HG03175 (cell line): ENCODE data around the gene PLCB2.

ENCODE experiments used
- ATAC-seq: cut with Tn5 transposase; IDR thresholded peaks from one replicate; pipeline ENCODE4 v1.9.1; 2021; ENCODE audit warnings: mild to moderate bottlenecking, moderate library complexity; ENCODE audit not compliant: unreplicated experiment

The PLCB2 gene

DNA sequence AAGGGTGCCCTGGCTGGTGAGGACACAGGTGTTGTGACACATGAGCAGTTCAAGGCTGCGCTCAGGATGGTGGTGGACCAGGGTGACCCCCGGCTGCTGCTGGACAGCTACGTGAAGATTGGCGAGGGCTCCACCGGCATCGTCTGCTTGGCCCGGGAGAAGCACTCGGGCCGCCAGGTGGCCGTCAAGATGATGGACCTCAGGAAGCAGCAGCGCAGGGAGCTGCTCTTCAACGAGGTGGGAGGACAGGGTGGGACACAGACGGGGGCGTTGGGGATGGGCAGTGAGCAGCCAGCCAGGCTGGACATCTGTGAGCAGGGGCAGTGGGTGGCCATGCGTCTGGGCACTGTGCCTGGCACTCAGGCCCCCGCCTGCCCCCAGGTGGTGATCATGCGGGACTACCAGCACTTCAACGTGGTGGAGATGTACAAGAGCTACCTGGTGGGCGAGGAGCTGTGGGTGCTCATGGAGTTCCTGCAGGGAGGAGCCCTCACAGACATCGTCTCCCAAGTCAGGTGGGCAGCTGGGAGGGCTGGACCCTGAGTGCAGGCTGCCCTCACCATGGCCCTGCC, 35.2 kb downstream of the PLCB2 start:
- ATAC-seq = no peak

DNA sequence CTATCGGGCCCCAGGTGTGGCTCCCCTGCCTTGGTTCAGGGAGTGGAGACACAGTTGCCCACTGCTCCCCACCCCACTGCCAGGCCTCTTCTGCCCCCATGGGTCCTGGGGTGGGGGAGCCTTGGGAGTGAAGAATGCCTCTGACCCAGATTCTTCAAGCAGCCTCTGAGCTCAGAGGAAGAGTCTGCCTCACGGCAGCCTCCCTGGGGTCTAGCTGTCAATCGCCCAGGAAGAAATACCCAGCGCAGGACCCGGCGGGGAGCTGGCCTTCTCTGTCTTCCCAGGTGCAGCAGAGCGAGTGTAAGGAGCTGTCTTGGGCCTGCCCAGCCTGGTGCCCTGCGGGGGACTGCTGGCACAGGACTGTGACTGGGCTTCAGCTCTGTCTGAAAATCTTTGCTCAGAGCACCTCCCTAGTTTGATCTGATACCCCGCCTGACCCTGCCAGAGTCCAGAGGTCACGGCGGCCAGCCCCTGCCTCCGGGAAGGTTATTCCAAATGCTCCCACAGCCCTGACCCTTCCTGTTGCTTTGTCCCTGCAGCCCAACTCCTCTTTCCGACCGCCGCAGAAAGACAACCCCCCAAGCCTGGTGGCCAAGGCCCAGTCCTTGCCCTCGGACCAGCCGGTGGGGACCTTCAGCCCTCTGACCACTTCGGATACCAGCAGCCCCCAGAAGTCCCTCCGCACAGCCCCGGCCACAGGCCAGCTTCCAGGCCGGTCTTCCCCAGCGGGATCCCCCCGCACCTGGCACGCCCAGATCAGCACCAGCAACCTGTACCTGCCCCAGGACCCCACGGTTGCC, 35.9 kb downstream of the PLCB2 start:
- ATAC-seq = no peak

DNA sequence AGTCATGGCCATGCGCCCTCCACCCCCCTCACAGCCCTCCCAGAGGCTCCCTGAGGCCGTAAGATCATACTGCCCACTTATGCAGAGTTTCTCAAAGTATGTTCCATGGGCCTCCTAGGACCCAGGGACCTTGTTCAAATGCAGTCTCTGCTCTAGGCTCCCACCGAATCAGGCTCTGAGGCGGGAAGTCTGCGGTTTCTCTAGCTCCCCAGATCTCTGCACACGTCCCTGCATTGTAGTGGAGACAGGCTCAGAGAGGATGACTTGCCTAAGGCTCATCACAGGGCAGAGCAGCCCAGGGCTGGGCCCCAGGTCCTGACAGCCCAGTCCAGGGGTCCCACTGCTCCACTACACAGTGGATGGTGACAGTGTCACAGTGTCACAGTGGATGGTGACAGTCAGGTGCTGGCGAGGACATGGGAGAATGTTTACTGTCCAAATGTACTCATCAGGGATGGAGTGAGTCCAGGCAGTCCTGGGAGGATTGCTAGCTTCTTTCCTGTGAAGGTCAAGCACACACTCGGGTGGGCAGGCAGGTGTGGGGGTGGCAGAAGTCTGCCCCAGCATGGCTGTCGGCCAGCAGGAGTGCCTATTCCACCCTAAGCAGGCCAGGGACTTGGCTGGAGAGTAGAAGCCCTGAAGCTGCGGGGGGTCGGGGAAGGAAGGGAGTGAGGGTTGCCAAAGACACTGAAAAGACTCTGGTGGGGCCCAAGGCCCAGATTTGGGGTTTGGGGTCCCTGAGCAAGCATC, 37.3 kb downstream of the PLCB2 start:
- ATAC-seq = no peak

DNA sequence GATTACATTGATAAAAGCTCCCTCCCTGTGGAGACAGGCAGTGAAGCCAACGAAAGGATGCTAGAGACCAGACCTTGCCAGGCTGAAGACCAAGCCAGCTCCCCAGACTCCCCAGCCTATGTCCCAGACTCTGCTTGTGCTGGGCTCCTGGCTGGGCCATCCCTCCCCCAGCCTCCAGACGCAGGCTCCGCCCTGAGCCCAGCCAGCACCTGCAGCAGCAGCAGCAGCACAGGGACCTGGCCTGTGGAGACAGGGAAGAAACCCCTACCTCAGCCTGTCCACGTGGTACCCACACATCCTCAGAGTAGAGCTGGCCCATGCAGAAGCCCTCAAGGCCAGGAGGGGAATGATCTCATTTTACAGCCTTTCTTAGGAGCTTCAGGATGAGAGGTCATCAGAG, 38.1 kb downstream of the PLCB2 start:
- ATAC-seq = no peak

DNA sequence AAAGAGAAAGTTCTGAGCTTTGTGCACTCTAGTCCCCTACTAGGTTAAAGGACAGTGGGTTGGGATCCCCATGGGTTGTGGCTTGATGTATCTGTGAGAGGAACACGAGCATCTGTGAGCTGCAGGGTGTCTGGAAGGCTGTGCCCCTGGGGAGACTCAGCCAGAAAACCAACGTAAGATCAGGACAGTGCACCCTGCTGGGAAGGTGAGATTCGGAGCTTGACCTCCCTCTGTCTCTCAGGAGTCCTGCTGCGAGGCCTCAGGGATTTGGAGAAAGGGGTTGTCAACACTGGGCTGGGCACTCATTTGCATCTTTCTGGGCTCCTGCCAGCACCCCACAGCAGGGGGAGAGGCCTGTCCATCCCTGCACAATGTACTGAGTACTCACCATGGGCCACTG, 40.1 kb downstream of the PLCB2 start:
- no peak for ATAC-seq

DNA sequence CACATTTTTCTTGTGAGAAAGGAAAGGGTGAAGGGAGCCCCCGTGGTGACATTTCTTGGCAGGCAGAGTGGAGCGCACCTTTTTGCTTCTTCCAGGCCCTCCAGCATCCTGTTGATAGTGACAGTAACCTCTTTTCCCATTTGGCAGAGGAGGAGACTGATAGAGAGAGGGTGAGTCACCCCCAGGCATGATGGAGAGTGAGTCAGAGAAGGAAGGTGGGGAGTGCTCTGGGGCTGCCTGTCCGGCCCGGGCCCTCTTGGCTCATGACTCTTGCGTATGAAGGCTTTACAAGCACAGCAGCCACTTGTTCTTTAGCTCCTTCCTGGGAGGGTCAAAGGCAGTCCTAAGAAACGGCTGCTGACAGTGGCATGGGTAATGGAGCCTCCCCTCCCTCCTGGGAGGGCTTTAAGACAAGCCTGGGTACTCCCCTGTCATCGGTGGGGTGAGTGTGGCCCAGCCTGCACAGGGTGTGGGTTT, 40.9 kb downstream of the PLCB2 start:
- ATAC-seq = no peak

DNA sequence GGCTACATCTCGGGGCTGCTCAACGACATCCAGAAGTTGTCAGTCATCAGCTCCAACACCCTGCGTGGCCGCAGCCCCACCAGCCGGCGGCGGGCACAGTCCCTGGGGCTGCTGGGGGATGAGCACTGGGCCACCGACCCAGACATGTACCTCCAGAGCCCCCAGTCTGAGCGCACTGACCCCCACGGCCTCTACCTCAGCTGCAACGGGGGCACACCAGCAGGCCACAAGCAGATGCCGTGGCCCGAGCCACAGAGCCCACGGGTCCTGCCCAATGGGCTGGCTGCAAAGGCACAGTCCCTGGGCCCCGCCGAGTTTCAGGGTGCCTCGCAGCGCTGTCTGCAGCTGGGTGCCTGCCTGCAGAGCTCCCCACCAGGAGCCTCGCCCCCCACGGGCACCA, 41.9 kb downstream of the PLCB2 start:
- ATAC-seq = no peak

DNA sequence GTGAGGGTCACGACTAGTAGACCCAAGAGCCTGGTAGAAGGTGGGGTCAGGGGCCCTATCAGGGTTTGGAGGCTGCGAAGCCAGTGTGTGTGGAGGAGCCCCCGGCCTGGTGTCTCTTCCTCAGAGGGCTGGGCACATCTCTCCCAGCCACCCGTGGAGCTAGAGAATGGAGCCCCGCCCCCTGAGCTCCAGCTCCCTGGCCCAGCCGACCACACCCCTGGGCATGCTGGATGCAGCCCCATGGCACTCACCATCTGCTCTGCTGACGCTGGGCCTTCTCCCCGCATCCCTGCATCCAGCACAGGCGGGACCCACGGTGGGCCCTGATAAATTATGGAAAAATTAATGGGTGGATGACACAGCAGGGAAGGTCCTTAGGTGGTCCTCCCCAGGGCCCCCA, 42.4 kb downstream of the PLCB2 start:
- ATAC-seq = no peak

DNA sequence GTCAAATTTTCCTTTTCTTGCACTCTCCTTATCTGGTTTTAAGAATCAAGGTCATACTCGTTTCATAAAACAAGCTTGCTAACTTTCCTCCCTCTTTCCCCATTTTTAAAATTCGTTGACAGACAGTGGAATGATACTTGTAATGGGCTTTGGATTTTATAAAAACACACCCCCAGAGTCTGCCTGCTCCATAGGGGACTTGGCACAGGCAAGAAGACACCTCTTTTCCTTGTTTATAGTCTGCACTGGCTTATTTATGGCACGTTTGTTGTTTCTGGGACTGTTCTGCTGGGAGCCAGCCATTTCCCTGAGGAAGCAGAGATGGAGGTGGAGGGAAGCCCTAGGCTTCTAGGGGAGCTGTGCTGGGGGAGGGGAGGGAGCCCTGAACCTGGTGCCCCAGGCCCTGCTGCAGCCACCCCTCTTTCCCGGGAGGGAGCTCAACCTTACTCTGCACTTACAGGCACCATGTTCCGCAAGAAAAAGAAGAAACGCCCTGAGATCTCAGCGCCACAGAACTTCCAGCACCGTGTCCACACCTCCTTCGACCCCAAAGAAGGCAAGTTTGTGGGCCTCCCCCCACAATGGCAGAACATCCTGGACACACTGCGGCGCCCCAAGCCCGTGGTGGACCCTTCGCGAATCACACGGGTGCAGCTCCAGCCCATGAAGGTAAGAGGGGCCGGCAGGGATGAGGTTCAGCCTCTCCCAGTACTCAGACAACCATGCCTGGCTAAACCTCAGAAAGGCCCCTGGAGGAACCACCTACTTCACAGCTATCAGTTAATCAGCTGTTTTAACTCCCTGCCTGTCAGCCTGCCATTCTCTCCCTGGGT, 43.2 kb downstream of the PLCB2 start:
- ATAC-seq = no peak

DNA sequence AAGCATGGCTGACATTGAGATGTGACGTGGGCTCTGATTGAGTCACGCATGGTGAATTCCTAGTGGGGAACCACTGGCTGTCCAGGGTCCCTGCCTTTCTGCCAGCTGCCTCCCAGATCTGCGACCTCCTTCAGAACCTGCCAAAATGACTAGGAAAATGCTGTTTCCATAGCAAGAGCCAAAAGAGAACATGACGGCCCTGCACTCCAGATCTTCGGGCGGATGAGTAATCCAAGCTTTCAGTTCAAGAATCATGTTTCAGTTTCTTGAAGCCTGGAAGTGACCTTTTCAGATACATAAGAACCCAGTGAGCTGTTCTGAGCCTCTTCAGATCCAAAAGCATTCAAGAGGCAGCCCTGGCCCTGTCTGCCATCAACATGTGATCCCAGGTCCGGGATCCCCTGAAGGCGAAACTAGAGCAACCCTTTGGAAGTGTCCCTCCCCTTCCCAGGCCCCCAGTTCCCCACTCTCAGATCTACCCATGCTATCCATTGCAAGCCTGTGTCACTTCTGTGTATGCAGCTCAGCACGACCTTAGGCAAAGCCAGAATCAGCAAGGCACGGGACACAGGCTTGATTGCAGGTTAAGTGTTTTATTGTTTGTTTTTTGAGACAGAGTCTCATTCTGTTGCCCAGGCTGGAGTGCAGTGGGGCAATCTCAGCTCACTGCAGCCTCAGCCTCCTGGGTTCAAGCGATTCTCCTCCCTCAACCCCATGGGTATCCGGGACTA, 44.5 kb downstream of the PLCB2 start:
- ATAC-seq = no peak

DNA sequence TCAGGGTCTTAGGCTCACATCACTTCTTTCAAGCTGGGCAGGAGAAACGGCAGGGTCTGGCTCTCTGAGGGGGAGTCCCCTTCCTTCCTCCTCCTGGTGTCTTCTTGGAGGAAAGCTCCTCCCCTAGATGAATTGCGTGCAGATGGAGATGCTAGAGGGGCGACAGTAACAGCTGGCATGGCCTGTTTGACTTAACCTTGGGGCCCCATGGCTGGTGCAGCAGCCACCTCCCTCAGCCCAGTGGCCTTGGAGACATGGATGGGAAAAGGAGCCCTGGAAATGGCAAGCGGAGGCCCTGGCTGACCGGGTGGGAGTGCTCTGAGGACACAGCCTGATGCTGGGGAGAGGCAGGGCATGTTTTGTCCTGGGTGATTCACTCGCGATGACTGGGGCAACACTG, 48.7 kb downstream of the PLCB2 start:
- no peak for ATAC-seq

DNA sequence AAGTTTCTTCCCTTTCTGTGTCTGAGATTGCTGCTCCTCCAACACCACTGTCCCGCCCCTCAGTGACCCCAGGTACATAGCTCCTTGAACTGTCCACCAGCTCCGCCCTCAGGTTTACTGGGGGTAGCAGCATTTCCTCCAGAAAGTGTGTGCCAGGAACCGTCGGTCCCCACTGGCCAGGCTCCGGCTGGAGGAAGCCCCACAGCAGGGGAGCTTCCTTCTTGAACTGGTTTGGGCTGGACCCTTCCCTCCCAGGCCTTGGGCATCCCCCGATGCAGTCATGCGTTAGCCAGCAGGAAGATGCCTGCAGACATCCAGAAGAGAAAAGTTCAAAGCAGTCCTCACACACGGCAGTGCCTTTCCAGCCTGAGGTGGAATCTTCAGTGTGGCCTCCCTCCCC, 49.2 kb downstream of the PLCB2 start:
- no peak for ATAC-seq

DNA sequence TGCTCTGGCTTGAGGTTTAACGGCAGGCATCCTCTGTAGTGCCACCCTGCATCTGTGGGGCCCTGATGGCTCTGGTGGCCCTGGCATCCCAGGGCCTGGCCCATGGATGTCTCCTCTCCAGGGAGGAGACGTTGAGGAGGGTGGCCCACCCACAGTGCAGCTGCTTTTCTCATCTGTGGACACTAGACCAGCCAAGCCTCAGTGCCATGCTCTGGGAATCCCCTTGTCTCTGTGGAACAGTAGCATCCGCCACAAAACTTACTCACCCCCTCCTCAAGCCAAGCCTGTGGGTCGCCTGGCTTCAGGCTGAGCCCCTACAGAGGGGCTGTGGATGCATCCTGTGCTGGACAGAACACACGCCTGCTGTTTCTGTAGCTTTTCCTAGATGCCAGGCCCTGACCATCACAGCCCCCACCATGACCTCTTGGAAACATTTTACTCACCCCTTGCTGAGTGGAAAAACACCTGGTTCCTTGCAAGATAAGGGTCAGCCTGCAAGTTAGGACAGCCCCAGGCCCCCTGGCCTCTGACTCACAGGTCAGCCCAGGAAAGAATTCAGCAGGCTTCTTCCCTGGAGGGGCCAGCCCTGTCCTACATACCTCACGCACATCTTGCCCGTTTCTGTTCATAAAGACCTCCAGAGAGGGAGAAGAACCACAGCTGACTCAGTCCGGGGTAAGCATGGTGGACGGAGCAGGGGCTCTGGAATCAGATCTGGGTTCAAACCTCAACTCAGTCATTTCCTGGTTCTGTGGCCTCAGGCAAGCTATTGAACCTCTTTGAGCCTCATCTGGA, 49.9 kb downstream of the PLCB2 start:
- no peak for ATAC-seq

DNA sequence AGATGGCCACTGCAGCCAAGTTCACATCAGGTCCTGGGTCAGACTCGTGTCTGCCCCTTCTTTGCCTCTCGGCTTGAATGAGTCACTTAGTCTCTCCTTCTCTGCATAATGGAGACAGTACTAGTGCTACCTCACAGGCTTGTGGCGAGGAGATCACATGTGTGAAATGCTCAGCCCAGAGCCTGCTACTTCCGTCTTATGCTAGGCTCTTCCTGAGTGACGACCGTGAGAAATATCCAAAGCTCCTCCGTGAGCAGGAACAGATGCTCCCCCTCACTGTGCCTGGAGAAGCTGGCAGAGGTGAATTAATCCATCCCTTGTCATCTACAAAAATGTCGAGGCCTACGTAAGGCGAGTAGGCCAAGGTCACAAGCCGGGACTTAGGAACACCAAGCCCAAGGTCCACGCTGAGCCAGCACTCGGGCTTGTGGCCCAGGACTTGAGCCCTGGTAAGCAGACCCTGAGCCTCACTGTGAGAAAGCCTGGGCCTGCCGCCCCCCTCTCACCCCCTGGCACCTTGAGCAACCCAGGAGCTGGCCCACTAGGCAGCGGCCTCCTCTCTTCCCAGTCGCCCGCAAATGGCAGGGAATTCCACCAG, 51.0 kb downstream of the PLCB2 start:
- no peak for ATAC-seq

DNA sequence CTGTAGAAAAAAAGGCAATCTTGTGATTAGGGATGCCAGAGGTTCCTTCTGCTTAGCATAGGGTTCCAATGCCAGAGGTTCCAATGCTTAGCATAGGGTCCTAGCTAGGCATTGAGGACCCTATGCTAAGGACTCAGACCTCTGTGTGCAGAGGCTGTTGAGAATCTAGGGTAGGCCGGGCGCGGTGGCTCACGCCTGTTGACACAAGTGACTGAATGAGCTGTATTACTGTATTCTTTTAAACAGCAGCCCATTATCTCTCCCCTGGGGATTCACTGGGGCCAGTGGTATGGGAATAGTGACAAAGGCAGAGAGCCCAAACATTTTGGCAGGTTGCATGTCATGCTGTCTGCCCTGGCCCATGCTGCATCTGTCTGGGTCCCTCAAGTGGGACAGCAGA, 52.7 kb downstream of the PLCB2 start:
- no peak for ATAC-seq

DNA sequence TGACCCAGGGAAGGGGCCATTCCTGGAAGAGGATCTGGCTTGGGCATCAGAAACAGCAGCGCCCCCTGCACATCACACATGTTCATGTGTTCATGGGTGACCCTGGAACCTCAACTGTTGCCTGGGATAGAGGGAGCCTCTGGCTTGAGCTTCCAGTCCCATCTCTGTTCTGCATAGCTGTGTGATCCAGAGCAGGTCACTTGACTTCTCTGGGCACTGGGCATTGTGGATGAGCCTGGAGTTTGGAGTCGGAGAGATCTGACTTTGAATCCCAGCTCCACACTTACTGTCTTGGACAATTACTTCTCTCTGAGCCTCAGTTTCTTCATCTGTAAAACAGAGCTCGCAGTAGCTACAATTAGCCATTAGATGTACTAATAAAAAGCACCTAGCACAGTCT, 53.3 kb downstream of the PLCB2 start:
- no peak for ATAC-seq

DNA sequence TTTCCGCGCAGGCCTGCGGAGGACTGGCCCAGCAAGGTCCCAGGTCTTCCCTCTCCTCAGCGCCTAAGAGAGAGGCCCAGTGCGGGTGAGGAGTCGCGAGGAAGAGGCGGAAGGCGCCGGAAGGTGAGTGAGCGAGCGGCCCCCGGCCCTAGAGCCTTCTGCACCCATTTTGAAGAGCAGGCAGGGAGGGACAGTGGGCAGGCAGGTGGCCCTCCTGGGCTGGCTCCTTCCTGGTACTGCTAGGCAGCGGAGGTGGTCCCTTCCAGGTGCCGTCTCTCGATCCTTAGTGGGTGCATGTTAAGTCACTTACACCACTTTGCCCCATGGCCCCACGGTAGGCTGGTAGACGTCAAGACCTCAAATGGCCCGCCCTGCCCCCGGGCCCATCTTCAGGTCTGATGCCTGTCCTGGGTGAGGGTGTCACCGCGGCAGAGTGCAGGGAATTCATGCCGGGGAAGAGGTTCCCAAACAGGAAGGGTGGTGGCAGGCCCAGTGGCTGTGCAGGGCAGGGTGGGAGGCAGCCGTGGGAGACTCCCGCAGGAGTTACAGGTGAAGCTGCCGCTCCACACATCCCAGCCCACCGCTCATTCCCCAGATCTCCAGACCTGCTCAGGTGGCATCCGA, 54.5 kb downstream of the PLCB2 start:
- no peak for ATAC-seq

DNA sequence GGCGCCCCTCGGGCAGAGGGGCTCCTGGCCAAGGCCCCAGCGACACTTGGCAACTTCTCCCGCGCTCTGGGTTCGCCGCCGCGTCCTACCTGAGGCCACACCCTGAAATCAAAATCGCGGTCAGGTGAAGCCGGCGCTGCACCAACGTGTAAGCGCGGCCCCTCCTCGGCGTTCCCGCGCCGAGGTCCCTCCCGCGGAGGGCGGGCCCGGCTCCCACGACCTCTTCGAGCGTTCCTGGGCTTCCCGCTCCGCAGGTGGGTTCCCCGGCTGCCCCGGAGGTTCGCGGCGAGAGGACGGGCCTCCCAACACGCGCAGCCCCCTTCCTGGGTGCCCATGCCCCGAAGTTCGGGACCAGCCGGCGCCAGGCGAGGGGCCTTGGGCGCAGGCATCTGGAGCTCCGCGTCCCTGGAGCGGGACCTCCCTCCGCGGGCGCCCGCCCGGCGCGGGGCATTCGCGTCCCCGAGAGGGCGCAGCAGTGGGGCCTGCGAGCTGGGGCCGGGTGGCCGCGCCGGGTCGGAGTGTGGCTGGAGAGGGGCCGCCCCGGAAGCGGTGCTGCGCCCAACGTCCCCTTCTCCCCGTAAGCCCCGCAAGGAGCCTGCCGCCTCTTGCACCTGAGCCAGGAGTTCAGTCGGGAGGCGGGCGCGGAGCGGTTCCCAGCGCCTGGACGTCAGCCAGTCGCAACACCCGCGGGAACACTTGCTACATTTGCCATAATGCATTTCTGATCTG, 55.1 kb downstream of the PLCB2 start:
- ATAC-seq = no peak
